ENCODE measurements around the gene KIAA0825. TPM values are rescaled to one million over a fixed set of nuclear protein-coding genes. Genes with fewer than 3 reads are reported as not detected.

Gene KIAA0825
- total RNA-seq, 1 experiment from 2014 or later = 1.3 TPM

- Mint-ChIP-seq H3K36me3 (no peaks in the 10 kb centered on the region), H3K27ac (no peak overlapping the region), H3K4me1 (peaks cover 3% of the 10 kb centered on the region), H3K4me3 (no peak overlapping the region), H3K9me3 (no peaks in the 10 kb centered on the region), H3K27me3 (ENCODE audit: low read depth) (no peaks in the 10 kb centered on the region)
- TF ChIP-seq FOXJ3 (CRISPR knock-in tag; IDR thresholded peaks at IDR 0.05; ENCODE audit: borderline replicate concordance) (no peak), NFE2L1 (CRISPR knock-in tag; IDR thresholded peaks at IDR 0.05) (no peak), ZNF512 (CRISPR knock-in tag; IDR thresholded peaks at IDR 0.05; ENCODE audit: borderline replicate concordance) (no peak), NR1H2 (CRISPR knock-in tag; IDR thresholded peaks at IDR 0.05) (no peak), HMGA2 (CRISPR knock-in tag; IDR thresholded peaks at IDR 0.05) (no peak), EMX1 (CRISPR knock-in tag; IDR thresholded peaks at IDR 0.05) (no peak), JAZF1 (CRISPR knock-in tag; IDR thresholded peaks at IDR 0.05) (no peak), SMAD4 (CRISPR knock-in tag; IDR thresholded peaks at IDR 0.05) (no peak), ERG (CRISPR knock-in tag; IDR thresholded peaks at IDR 0.05) (no peak), ZNF423 (CRISPR knock-in tag; IDR thresholded peaks at IDR 0.05) (no peak), ZMAT4 (CRISPR knock-in tag; IDR thresholded peaks at IDR 0.05) (no peak), AFF4 (CRISPR knock-in tag; IDR thresholded peaks at IDR 0.05; ENCODE audit: borderline replicate concordance) (no peak), ZNF317 (CRISPR knock-in tag; IDR thresholded peaks at IDR 0.05; ENCODE audit: borderline replicate concordance, low read depth) (no peak), CTCF (IDR thresholded peaks at IDR 0.05) (no peak), NR3C1 (CRISPR knock-in tag; conservative IDR thresholded peaks at IDR 0.05; ENCODE audit: low read depth) (no peak), ELF4 (CRISPR knock-in tag; IDR thresholded peaks at IDR 0.05; ENCODE audit: low read depth) (no peak)
- POLR2A ChIA-PET = no interaction called here
- CTCF ChIA-PET = no interaction called here
- DNase-seq (ENCODE audit: low spot score) (no peak), ATAC-seq (no peak)
Observed at GRCh38 chr5:94209774-94210355, 408.5 kb downstream of the KIAA0825 start.

GRCh38 chr5:94209272-94209671 lies 409.1 kb downstream of the KIAA0825 start:
- DNase-seq (ENCODE audit: low spot score) (no peak), ATAC-seq (no peak)
- Mint-ChIP-seq H3K9me3 (no peaks in the 10 kb centered on the region), H3K36me3 (no peaks in the 10 kb centered on the region), H3K27me3 (ENCODE audit: low read depth) (no peaks in the 10 kb centered on the region), H3K4me3 (no peak overlapping the region), H3K4me1 (peaks cover 3% of the 10 kb centered on the region), H3K27ac (no peak overlapping the region)
- POLR2A ChIA-PET = no interaction called here
- no peak for TF ChIP-seq NFYB (CRISPR knock-in tag; conservative IDR thresholded peaks at IDR 0.05; ENCODE audit: low read depth)
- no peak for TF ChIP-seq HMGA2 (CRISPR knock-in tag; IDR thresholded peaks at IDR 0.05)
- TF ChIP-seq GRHL2 (CRISPR knock-in tag; IDR thresholded peaks at IDR 0.05; ENCODE audit: insufficient replicate concordance, severe bottlenecking) = no peak
- no peak for TF ChIP-seq TCF7 (CRISPR knock-in tag; IDR thresholded peaks at IDR 0.05; ENCODE audit: low read depth)
- TF ChIP-seq ZNF671 (CRISPR knock-in tag; IDR thresholded peaks at IDR 0.05) = no peak
- no peak for TF ChIP-seq SMAD4 (CRISPR knock-in tag; IDR thresholded peaks at IDR 0.05)
- TF ChIP-seq ZNF416 (CRISPR knock-in tag; IDR thresholded peaks at IDR 0.05) = no peak
- no peak for TF ChIP-seq PREB (CRISPR knock-in tag; IDR thresholded peaks at IDR 0.05; ENCODE audit: borderline replicate concordance)
- CTCF ChIA-PET = no interaction called here
